H1 (cell line): ENCODE results near the gene SDSL. TPM values are rescaled to one million over a fixed set of nuclear protein-coding genes. Genes with fewer than 3 reads are reported as not detected.

Experiments used
- CTCF ChIA-PET: fragments of 300-600 bp; sonication (Branson Sonifier 250); formaldehyde crosslinking; loops from one replicate; lab custom pipeline; 2021; ENCODE audit not compliant: partially characterized antibody; lab: Charles Lee
- POLR2A ChIA-PET: fragments of 300-600 bp; sonication (Branson Sonifier 250); formaldehyde crosslinking; loops from one replicate; lab custom pipeline; 2021; ENCODE audit warnings: inconsistent platforms; ENCODE audit not compliant: partially characterized antibody; lab: Charles Lee
- DNase-seq, 2 experiments: peaks; one replicate each; pipeline versions ENCODE4 v3.0.0 to v3.0.0-alpha.2; 2010 to 2022; ENCODE audit warnings: low spot score in 2 of 2, low read depth in 1 of 2, mixed read lengths in 1 of 2
- FAIRE-seq: peaks from 2 replicates; lab custom pipeline; 2011; peaks lifted over from hg19 to GRCh38; lab: Jason Lieb, UNC
- H2AFZ ChIP-seq: 2 replicates; pipeline ENCODE4 v1.8.1; 2012; ENCODE audit warnings: low read length, inconsistent platforms
- H2AK5ac ChIP-seq: 2 replicates; pipeline ENCODE4 v1.6.1; 2013; ENCODE audit warnings: low read depth, low read length
- H2BK120ac ChIP-seq: replicated peaks from 2 replicates; pipeline ENCODE3; 2013; ENCODE audit warnings: low read depth, low read length, inconsistent platforms
- H2BK12ac ChIP-seq: 2 replicates; pipeline ENCODE4 v1.6.1; 2013; ENCODE audit warnings: low read depth, low read length
- H2BK15ac ChIP-seq: 2 replicates; pipeline ENCODE4 v1.6.1; 2013; ENCODE audit warnings: low read length
- H2BK20ac ChIP-seq: 2 replicates; pipeline ENCODE4 v1.6.1; 2013; ENCODE audit warnings: low read length
- H2BK5ac ChIP-seq: 2 replicates; pipeline ENCODE4 v1.6.1; 2013; ENCODE audit warnings: low read depth, low read length
- H3K14ac ChIP-seq: 2 replicates; pipeline ENCODE4 v1.6.1; 2013; ENCODE audit warnings: inconsistent platforms; ENCODE audit not compliant: insufficient read length
- H3K18ac ChIP-seq: 2 replicates; pipeline ENCODE4 v1.6.1; 2013; ENCODE audit warnings: low read length; ENCODE audit errors: extremely low read depth
- H3K23ac ChIP-seq: 2 replicates; pipeline ENCODE4 v1.6.1; 2013; ENCODE audit warnings: inconsistent platforms; ENCODE audit not compliant: insufficient read length
- H3K23me2 ChIP-seq: 2 replicates; pipeline ENCODE4 v1.6.1; 2013; ENCODE audit warnings: low read depth, low read length
- H3K27ac ChIP-seq: 2 replicates; pipeline ENCODE4 v1.6.1; 2011; ENCODE audit warnings: low read depth, low read length, inconsistent platforms
- H3K27me3 ChIP-seq, 4 experiments: replicated peaks in 1 of 4; 1 replicate in 1 of 4; 2 replicates in 3 of 4; pipeline versions ENCODE4 v1.6.1 to v1.8.1; 2011 to 2013; ENCODE audit warnings: low read length in 3 of 4, mild to moderate bottlenecking in 3 of 4, inconsistent platforms in 2 of 4, mixed read lengths in 2 of 4, moderate library complexity in 1 of 4; ENCODE audit not compliant: control insufficient read depth in 3 of 4, insufficient read depth in 3 of 4; ENCODE audit errors: extremely low read depth in 1 of 4
- H3K36me3 ChIP-seq, 4 experiments: 2 replicates each; pipeline versions ENCODE4 v1.6.1 to v1.8.1; 2011 to 2013; ENCODE audit warnings: mild to moderate bottlenecking in 4 of 4, low read length in 3 of 4, moderate library complexity in 2 of 4, control low read depth in 1 of 4, inconsistent platforms in 1 of 4; ENCODE audit not compliant: insufficient read depth in 4 of 4, control insufficient read depth in 2 of 4
- H3K4ac ChIP-seq: replicated peaks from 2 replicates; pipeline ENCODE3; 2013; ENCODE audit warnings: low read length, low read depth, mixed read lengths, inconsistent platforms; ENCODE audit not compliant: insufficient read length
- H3K4me1 ChIP-seq, 4 experiments: replicated peaks in 1 of 4; 1 replicate in 1 of 4; 2 replicates in 3 of 4; pipeline versions ENCODE4 v1.6.1 to v1.8.1; 2011 to 2013; ENCODE audit warnings: low read length in 3 of 4, inconsistent platforms in 2 of 4, mixed read lengths in 1 of 4; ENCODE audit not compliant: insufficient read depth in 4 of 4, control insufficient read depth in 3 of 4
- H3K4me2 ChIP-seq, 2 experiments: 2 replicates each; pipeline versions ENCODE4 v1.6.1 to v1.8.1; 2011 to 2013; ENCODE audit warnings: low read depth in 2 of 2, low read length in 2 of 2, control low read depth in 1 of 2, inconsistent platforms in 1 of 2, mild to moderate bottlenecking in 1 of 2; ENCODE audit not compliant: insufficient read depth in 1 of 2
- H3K4me3 ChIP-seq, 4 experiments: fragments of 200-600, 300-600 bp in 1 of 4; sonication (generic), shearing (Covaris generic), sonication (Bioruptor Twin) in 1 of 4; 2 replicates each; pipeline versions ENCODE4 v1.5.1 to v1.8.1; 2011 to 2016; ENCODE audit warnings: low read length in 4 of 4, low read depth in 3 of 4, control low read depth in 2 of 4, inconsistent platforms in 2 of 4, mild to moderate bottlenecking in 2 of 4, mixed read lengths in 1 of 4, moderate library complexity in 1 of 4; ENCODE audit not compliant: insufficient read depth in 2 of 4; ENCODE audit errors: extremely low read depth in 1 of 4
- H3K56ac ChIP-seq: replicated peaks from 2 replicates; pipeline ENCODE3; 2013; ENCODE audit warnings: low read depth, mild to moderate bottlenecking, mixed read lengths, low read length, inconsistent platforms; ENCODE audit not compliant: insufficient read length
- H3K79me1 ChIP-seq: 2 replicates; pipeline ENCODE4 v1.6.1; 2013; ENCODE audit warnings: low read depth, low read length, control low read depth
- H3K79me2 ChIP-seq, 2 experiments: 2 replicates each; pipeline versions ENCODE4 v1.6.1 to v1.8.1; 2012 to 2013; ENCODE audit warnings: low read length in 2 of 2, mild to moderate bottlenecking in 2 of 2, inconsistent platforms in 1 of 2; ENCODE audit not compliant: insufficient read depth in 2 of 2, control insufficient read depth in 1 of 2
- H3K9ac ChIP-seq, 4 experiments: replicated peaks in 1 of 4; 1 replicate in 1 of 4; 2 replicates in 3 of 4; pipeline versions ENCODE4 v1.6.1 to v1.8.1; 2011 to 2013; ENCODE audit warnings: low read depth in 3 of 4, low read length in 3 of 4, control low read depth in 2 of 4, mild to moderate bottlenecking in 2 of 4, moderate library complexity in 2 of 4, inconsistent platforms in 1 of 4; ENCODE audit errors: extremely low read depth in 1 of 4
- H3K9me3 ChIP-seq, 2 experiments: 2 replicates each; pipeline versions ENCODE4 v1.6.1 to v1.8.1; 2012 to 2013; ENCODE audit warnings: mild to moderate bottlenecking in 2 of 2, moderate library complexity in 2 of 2, control low read depth in 1 of 2, inconsistent platforms in 1 of 2, low read depth in 1 of 2, low read length in 1 of 2, mixed read lengths in 1 of 2; ENCODE audit not compliant: insufficient read depth in 2 of 2
- H4K20me1 ChIP-seq, 2 experiments: replicated peaks in 1 of 2; 2 replicates each; pipeline versions ENCODE3 to v1.8.1; 2011 to 2013; ENCODE audit warnings: inconsistent platforms in 2 of 2, low read length in 2 of 2, mild to moderate bottlenecking in 1 of 2; ENCODE audit not compliant: insufficient read depth in 2 of 2, control insufficient read depth in 1 of 2
- H4K5ac ChIP-seq: 2 replicates; pipeline ENCODE4 v1.6.1; 2013; ENCODE audit warnings: low read length, low read depth, mixed read lengths, inconsistent platforms; ENCODE audit not compliant: insufficient read length
- H4K8ac ChIP-seq: 2 replicates; pipeline ENCODE4 v1.8.0; 2013; ENCODE audit warnings: mild to moderate bottlenecking, moderate library complexity, low read length, inconsistent platforms; ENCODE audit not compliant: insufficient read depth; ENCODE audit errors: extremely low read depth
- H4K91ac ChIP-seq: replicated peaks from 2 replicates; pipeline ENCODE3; 2013; ENCODE audit warnings: low read length, mixed read lengths, inconsistent platforms; ENCODE audit not compliant: insufficient read length
- ATF2 ChIP-seq: IDR thresholded peaks from 2 replicates; pipeline ENCODE4 v1.6.1; 2012; ENCODE audit warnings: low read length, inconsistent platforms
- BRCA1 ChIP-seq: IDR thresholded peaks from 2 replicates; pipeline ENCODE4 v1.6.1; 2012; ENCODE audit warnings: low read depth, low read length, improper control_type of control experiment
- CBX8 ChIP-seq: fragments of 300-800, 300-1000 bp; sonication (generic); IDR thresholded peaks from 2 replicates; pipeline ENCODE4 v1.7.1; 2016; ENCODE audit warnings: low read depth, low read length, borderline replicate concordance
- EGR1 ChIP-seq: IDR thresholded peaks from 2 replicates; pipeline ENCODE4 v1.6.1; 2011; ENCODE audit warnings: low read depth, low read length, borderline replicate concordance
- TAF1 ChIP-seq: IDR thresholded peaks from 2 replicates; pipeline ENCODE4 v1.6.1; 2011; ENCODE audit warnings: mild to moderate bottlenecking, low read depth, low read length
- WGBS, 2 experiments: shearing (Covaris generic) in 1 of 2; methylation state at CpG; one replicate each; pipeline versions ENCODE4 v1.1.6 to v1.1.7; 2013 to 2015; ENCODE audit warnings: low lambda C conversion rate in 2 of 2, mixed read lengths in 2 of 2, inconsistent platforms in 1 of 2, low coverage in 1 of 2, missing lambda C conversion rate in 1 of 2; ENCODE audit not compliant: insufficient replicate concordance in 2 of 2, insufficient coverage in 1 of 2, insufficient read length in 1 of 2; ENCODE audit errors: extremely low coverage in 1 of 2, missing lambda C conversion rate in 1 of 2; 5-methylcytosine and 5-hydroxymethylcytosine counted together
- polyA plus RNA-seq, 7 experiments: library from polyadenylated mRNA; depleted of rRNA in 3 of 7; stranded (reverse) in 5 of 7; unstranded in 2 of 7; fragments of >200 nt in 5 of 7; fragments of 200-250 nt in 2 of 7; gene quantifications; 1 replicate in 5 of 7; 2 replicates in 1 of 7; 4 replicates in 1 of 7; pipeline versions ENCODE4 v1.2.1 to v1.2.3, GENCODE V29; 2011 to 2013; ENCODE audit warnings: missing spikeins in 2 of 7, mixed read lengths in 2 of 7
- total RNA-seq: library from RNA; stranded (reverse); fragmentation: NEBNext Ultra II Directional; extraction: Animal tissue kit (Norgen Biotek cat#: 25700); gene quantifications from 2 replicates; pipeline ENCODE4 v1.2.1, GENCODE V29; 2021

SDSL gene
- total and polyA plus RNA-seq, 2 of the 8 experiments (the other 6 are each of a cell fraction or from before 2014, with no cell fraction given): 0.69 to 1.3 TPM

- H3K56ac ChIP-seq: no peak overlapping the region
- no peak overlapping the region for H2AK5ac ChIP-seq
- FAIRE-seq (no peak), DNase-seq (peak in 1 of 2 experiments; percentile 65)
- peak overlapping the region; percentile 22 to 66 (median 48); a peak in 6 of 8 replicates for H3K4me3 ChIP-seq
- H3K27ac ChIP-seq: no peak overlapping the region
- no peak overlapping the region for H4K5ac ChIP-seq
- 0 out of 2 replicates have a peak overlapping the region, but pooled peaks have one; percentile 5 for H2BK15ac ChIP-seq
- POLR2A ChIA-PET: interaction anchor here (0.5 to 2.5 kb wide), 4 partner anchors 9 to 317 kb away, joined by 3 to 14 read pairs (median 5); no protein-coding TSS in a partner anchor
- no peaks in the 10 kb centered on the region for H3K79me2 ChIP-seq
- no peak overlapping the region for H2BK5ac ChIP-seq
- peak overlapping the region; percentile 48; the same call in 1 of the 2 replicates for H2BK20ac ChIP-seq
- H4K91ac ChIP-seq: peak overlapping the region; percentile 18
- H3K79me1 ChIP-seq: no peaks in the 10 kb centered on the region
- no peak overlapping the region for H3K4ac ChIP-seq
- no peak overlapping the region for H2BK120ac ChIP-seq
- H3K4me2 ChIP-seq: peak overlapping the region; percentile 69 to 93
- H4K8ac ChIP-seq: no peak overlapping the region
- peaks cover 14 to 28% of the 10 kb centered on the region in 2 experiments for H4K20me1 ChIP-seq
- peaks cover 78 to 81% (median 80%) of the 10 kb centered on the region in 4 experiments for H3K27me3 ChIP-seq
- 3% methylated on average over 55 of the region's 64 CpGs; no CpG with 5 or more reads in 1 of the 2 experiments for WGBS, 2 experiments
- H2AFZ ChIP-seq: no peak overlapping the region
- H3K9me3 ChIP-seq: no peaks in the 10 kb centered on the region
- H3K14ac ChIP-seq: no peak overlapping the region
- peaks cover 12% of the 10 kb centered on the region; the same call in 1 of the 2 replicates for H3K23me2 ChIP-seq
- no peak overlapping the region; a peak in 3 of 7 replicates for H3K9ac ChIP-seq
- peaks cover 4 to 59% (median 42%) of the 10 kb centered on the region in 4 experiments for H3K4me1 ChIP-seq
- 0 out of 2 replicates have a peak overlapping the region, but pooled peaks have one; percentile 60 for H2BK12ac ChIP-seq
- no peak overlapping the region for H3K23ac ChIP-seq
- CTCF ChIA-PET: interaction anchor here (0.7 to 1.5 kb wide), 8 partner anchors 9 to 435 kb away, joined by 3 to 6 read pairs (median 4); no protein-coding TSS in a partner anchor
- H3K36me3 ChIP-seq: peaks cover 3 to 70% (median 7%) of the 10 kb centered on the region in 4 experiments; a peak in 5 of 8 replicates
- H3K18ac ChIP-seq: peak overlapping the region; percentile 48
- TF ChIP-seq BRCA1 (no peak), CBX8 (no peak), EGR1 (no peak), TAF1 (no peak), ATF2 (no peak)
These were observed 42.9 kb downstream of the SDSL start for GRCh38 chr12:113464852-113465719.
